Sciatic nerve (tissue), 2 donors: ENCODE measurements around the gene FNDC1. TPM values are rescaled to one million over a fixed set of nuclear protein-coding genes. Genes with fewer than 3 reads are reported as not detected.

ENCODE experiments used
- ATAC-seq: fragments of 200-7000 bp; cut with Tn5 transposase; one replicate; pipeline ENCODE4 v1.9.1; 2020; ENCODE audit warnings: mild to moderate bottlenecking, moderate library complexity
- DNase-seq: peaks from one replicate; pipeline ENCODE4 v3.0.0-alpha.2; 2020; ENCODE audit warnings: low spot score
- intact Hi-C: fragments of 100-400 bp; cut with DNase I; formaldehyde crosslinking; loops from one replicate; pipeline ENCODE4 v1.14.2; 2022
- total RNA-seq: library from RNA; stranded (reverse); fragmentation: NEBNext Ultra II Directional; extraction: Animal tissue kit (Norgen Biotek cat#: 25700); gene quantifications from one replicate; pipeline ENCODE4 v1.2.1, GENCODE V29; 2021
- donor health status: DM: no; HTN: no; CAD: no.
- donor health status: DM: no; HTN: no; CAD: no.

The FNDC1 gene
- total RNA-seq, 1 donor from 2014 or later: 13.7 TPM

GRCh38 chr6:159234102-159234553, 64.9 kb downstream of the FNDC1 start:
- intact Hi-C loops: no loop called here
- ATAC-seq: no peak

GRCh38 chr6:159238920-159239558, 69.8 kb downstream of the FNDC1 start:
- DNase-seq (no peak), ATAC-seq (no peak)
- intact Hi-C loops: no loop called here

More at GRCh38 chr6:159234102-159234553, 64.9 kb downstream of the FNDC1 start:
- DNase-seq: no peak

GRCh38 chr6:159249128-159249527, 79.9 kb downstream of the FNDC1 start:
- DNase-seq (no peak), ATAC-seq (peak; percentile 82)
- intact Hi-C loops: no loop called here

- intact Hi-C loops: no loop called here
- ATAC-seq: no peak
- no peak for DNase-seq
These were observed 80.6 kb downstream of the FNDC1 start for GRCh38 chr6:159249752-159250151.

GRCh38 chr6:159250633-159251032, 81.4 kb downstream of the FNDC1 start:
- intact Hi-C loops: no loop called here
- ATAC-seq (no peak), DNase-seq (no peak)

- ATAC-seq (peak; percentile 54), DNase-seq (no peak)
- intact Hi-C loops: no loop called here
These were observed 83.8 kb downstream of the FNDC1 start for GRCh38 chr6:159252955-159253508.

GRCh38 chr6:159254186-159254585, 85.0 kb downstream of the FNDC1 start:
- intact Hi-C loops: no loop called here
- ATAC-seq: no peak
- DNase-seq: no peak

GRCh38 chr6:159255434-159255951, 86.3 kb downstream of the FNDC1 start:
- ATAC-seq: no peak
- DNase-seq: no peak
- intact Hi-C loops: no loop called here

GRCh38 chr6:159256128-159256527, 86.9 kb downstream of the FNDC1 start:
- no peak for ATAC-seq
- no peak for DNase-seq
- intact Hi-C loops: no loop called here

- ATAC-seq: peak; percentile 74
- no peak for DNase-seq
- intact Hi-C loops: no loop called here
These were observed 88.6 kb downstream of the FNDC1 start for GRCh38 chr6:159257846-159258245.

GRCh38 chr6:159259441-159260125, 90.4 kb downstream of the FNDC1 start:
- DNase-seq (no peak), ATAC-seq (no peak)
- intact Hi-C loops: no loop called here

GRCh38 chr6:159260208-159260607, 91.0 kb downstream of the FNDC1 start:
- intact Hi-C loops: no loop called here
- DNase-seq: no peak

GRCh38 chr6:159261995-159262394, 92.8 kb downstream of the FNDC1 start:
- intact Hi-C loops: no loop called here
- peak; percentile 32 for ATAC-seq

More at GRCh38 chr6:159260208-159260607, 91.0 kb downstream of the FNDC1 start:
- no peak for ATAC-seq

GRCh38 chr6:159262586-159262985, 93.4 kb downstream of the FNDC1 start:
- DNase-seq (no peak), ATAC-seq (peak; percentile 41)
- intact Hi-C loops: no loop called here

More at GRCh38 chr6:159261995-159262394, 92.8 kb downstream of the FNDC1 start:
- DNase-seq: no peak

- no peak for DNase-seq
- no peak for ATAC-seq
- intact Hi-C loops: no loop called here
These were observed 98.0 kb downstream of the FNDC1 start for GRCh38 chr6:159267165-159267564.

- intact Hi-C loops: no loop called here
- DNase-seq (no peak), ATAC-seq (no peak)
These were observed 99.3 kb downstream of the FNDC1 start for GRCh38 chr6:159268511-159268910.

GRCh38 chr6:159271257-159271656, 102.1 kb downstream of the FNDC1 start:
- intact Hi-C loops: no loop called here

GRCh38 chr6:159278626-159279025, 109.4 kb downstream of the FNDC1 start:
- ATAC-seq: no peak
- intact Hi-C loops: no loop called here
- DNase-seq: no peak

More at GRCh38 chr6:159271257-159271656, 102.1 kb downstream of the FNDC1 start:
- DNase-seq (no peak), ATAC-seq (no peak)

- ATAC-seq: no peak
- no peak for DNase-seq
- intact Hi-C loops: no loop called here
These were observed 110.6 kb downstream of the FNDC1 start for GRCh38 chr6:159279790-159280277.

- ATAC-seq (no peak), DNase-seq (no peak)
- intact Hi-C loops: no loop called here
These were observed 113.2 kb downstream of the FNDC1 start for GRCh38 chr6:159282421-159282820.
